B cell (primary cell): ENCODE results near the gene LRP5. TPM values are rescaled to one million over a fixed set of nuclear protein-coding genes. Genes with fewer than 3 reads are reported as not detected.

Experiments
- ATAC-seq: fragments of 200-7000 bp; cut with Tn5 transposase; one replicate; pipeline ENCODE4 v1.10.0; 2021; ENCODE audit warnings: low read depth, mild to moderate bottlenecking, moderate number of reproducible peaks, moderate library complexity
- CTCF ChIA-PET: fragments of 350-600 bp; sonication (Branson Sonifier 250); formaldehyde crosslinking; loops from one replicate; lab custom pipeline; 2021; ENCODE audit warnings: antibody characterized with exemption, inconsistent platforms; lab: Charles Lee
- POLR2A ChIA-PET: fragments of 350-600 bp; sonication (Branson Sonifier 250); formaldehyde crosslinking; loops from one replicate; lab custom pipeline; 2021; ENCODE audit warnings: antibody characterized with exemption; lab: Charles Lee
- DNase-seq: peaks from one replicate; pipeline ENCODE4 v3.0.0; 2013
- H2AFZ ChIP-seq: 2 replicates; pipeline ENCODE4 v1.6.1; 2012; ENCODE audit warnings: mild to moderate bottlenecking, low read depth, low read length; ENCODE audit not compliant: insufficient read depth, poor library complexity, severe bottlenecking
- H3K27ac ChIP-seq, 2 donors: 1 replicate in 1 of 2; 2 replicates in 1 of 2; pipeline ENCODE4 v1.5.1; 2012 to 2013; ENCODE audit warnings: low read length in 2 of 2, mild to moderate bottlenecking in 2 of 2, moderate library complexity in 1 of 2
- H3K27me3 ChIP-seq, 4 experiments: fragments of 200-600 bp in 1 of 4; sonication (generic) in 1 of 4; replicated peaks in 1 of 4; 1 replicate in 2 of 4; 2 replicates in 2 of 4; pipeline versions ENCODE4 v1.6.1 to v1.7.0; 2013 to 2016; ENCODE audit warnings: low read length in 3 of 4, mild to moderate bottlenecking in 2 of 4, mixed read lengths in 1 of 4, moderate library complexity in 1 of 4; ENCODE audit not compliant: insufficient read depth in 4 of 4, control insufficient read depth in 3 of 4; ENCODE audit errors: control extremely low read depth in 1 of 4
- H3K36me3 ChIP-seq, 2 experiments: replicated peaks in 1 of 2; 1 replicate in 1 of 2; 2 replicates in 1 of 2; pipeline versions ENCODE4 v1.6.1 to v1.7.1; 2013; ENCODE audit warnings: low read length in 1 of 2; ENCODE audit not compliant: insufficient read depth in 2 of 2, control insufficient read depth in 1 of 2; ENCODE audit errors: control extremely low read depth in 1 of 2, extremely low read depth in 1 of 2
- H3K4me1 ChIP-seq, 2 donors: fragments of 200-600 bp in 1 of 2; sonication (generic) in 1 of 2; 1 replicate in 1 of 2; 2 replicates in 1 of 2; pipeline versions ENCODE4 v1.5.1 to v1.6.1; 2013 to 2017; ENCODE audit warnings: low read length in 2 of 2; ENCODE audit not compliant: control insufficient read depth in 2 of 2, insufficient read depth in 2 of 2
- H3K4me2 ChIP-seq: replicated peaks from 2 replicates; pipeline ENCODE3; 2012; ENCODE audit warnings: mild to moderate bottlenecking, low read depth, low read length; ENCODE audit not compliant: poor library complexity, severe bottlenecking
- H3K4me3 ChIP-seq, 5 experiments: fragments of 200-600 bp in 1 of 5; sonication (generic) in 1 of 5; 1 replicate in 3 of 5; 2 replicates in 2 of 5; pipeline versions ENCODE4 v1.5.1 to v1.7.0; 2011 to 2016; ENCODE audit warnings: low read length in 4 of 5, mild to moderate bottlenecking in 4 of 5, low read depth in 2 of 5, control low read depth in 1 of 5, moderate library complexity in 1 of 5; ENCODE audit not compliant: insufficient read depth in 1 of 5; ENCODE audit errors: control extremely low read depth in 1 of 5, extremely low read depth in 1 of 5
- H3K79me2 ChIP-seq: fragments of 200-600 bp; sonication (generic); one replicate; pipeline ENCODE4 v1.6.0; 2016; ENCODE audit warnings: low read length; ENCODE audit not compliant: control insufficient read depth, insufficient read depth
- H3K9ac ChIP-seq: fragments of 200-600 bp; sonication (generic); 2 replicates; pipeline ENCODE4 v1.6.1; 2017; ENCODE audit warnings: mild to moderate bottlenecking, low read length, moderate library complexity
- H3K9me3 ChIP-seq, 3 donors: one replicate each; pipeline versions ENCODE4 v1.6.1 to v1.7.1; 2013; ENCODE audit warnings: low read length in 2 of 3; ENCODE audit not compliant: control insufficient read depth in 2 of 3, insufficient read depth in 1 of 3; ENCODE audit errors: control extremely low read depth in 1 of 3
- H4K20me1 ChIP-seq: 2 replicates; pipeline ENCODE4 v1.6.0; 2012; ENCODE audit warnings: mild to moderate bottlenecking, low read length; ENCODE audit not compliant: insufficient read depth, control insufficient read depth, poor library complexity, severe bottlenecking
- H3K27ac Mint-ChIP-seq: one replicate; pipeline ENCODE4 v1.8.0; 2021; ENCODE audit warnings: mixed read lengths
- H3K27me3 Mint-ChIP-seq: one replicate; pipeline ENCODE4 v1.8.0; 2021; ENCODE audit warnings: mixed read lengths
- H3K4me1 Mint-ChIP-seq: one replicate; pipeline ENCODE4 v1.8.0; 2021; ENCODE audit warnings: mixed read lengths
- H3K4me3 Mint-ChIP-seq: one replicate; pipeline ENCODE4 v1.8.0; 2021; ENCODE audit warnings: mixed read lengths
- H3K9me3 Mint-ChIP-seq: one replicate; pipeline ENCODE4 v1.8.0; 2022; ENCODE audit warnings: mixed read lengths; ENCODE audit not compliant: insufficient read depth
- EZH2 ChIP-seq: IDR thresholded peaks from 2 replicates; pipeline ENCODE4 v1.6.1; 2012; ENCODE audit warnings: borderline replicate concordance, low read depth, mild to moderate bottlenecking, moderate library complexity, low read length; ENCODE audit not compliant: insufficient read depth, poor library complexity, severe bottlenecking
- WGBS: methylation state at CpG from one replicate; pipeline ENCODE4 v1.1.5; 2013; ENCODE audit warnings: missing lambda C conversion rate; ENCODE audit not compliant: insufficient coverage; 5-methylcytosine and 5-hydroxymethylcytosine counted together
- intact Hi-C: fragments of 100-400 bp; cut with micrococcal nuclease; formaldehyde crosslinking; loops from one replicate; pipeline ENCODE4 v1.10.0; 2022
- polyA plus RNA-seq: library from polyadenylated mRNA; depleted of rRNA; stranded (reverse); fragments of >200 nt; gene quantifications from 2 replicates; pipeline ENCODE4 v1.2.3, GENCODE V29; 2012
- total RNA-seq, 2 donors: library from RNA; stranded (reverse); fragments of 120-200 nt in 1 of 2; gene quantifications; 1 replicate in 1 of 2; 2 replicates in 1 of 2; pipeline versions ENCODE4 v1.2.3 to v1.2.4, GENCODE V29; 2013 to 2022
- TF ChIP-seq, protein P1 (sequence below): fragments of 200-600 bp; IDR thresholded peaks from one replicate; pipeline ENCODE4 v1.8.0; 2022; ENCODE audit warnings: antibody characterized with exemption, mild to moderate bottlenecking

The LRP5 gene
- total and polyA plus RNA-seq, 2 donors (not counting 1 experiment from before 2014, with no cell fraction given), result 2.4 to 13.9 TPM

GRCh38 chr11:68302670-68303069 lies 9.7 kb upstream of the LRP5 start:
- ChIA-PET CTCF (interaction anchor here (0.6 to 11.4 kb wide), 8 partner anchors 32 to 110 kb away, joined by 3 to 427 read pairs (median 4); partner anchors contain the start of gene C11orf24), POLR2A (no interaction called here)
- Histone ChIP-seq H3K36me3 (no peaks in the 10 kb centered on the region), H3K4me3 (no peak overlapping the region), H3K4me1 (peaks cover 4 to 23% of the 10 kb centered on the region in 2 donors), H2AFZ (no peak overlapping the region), H3K27me3 (no peaks in the 10 kb centered on the region), H3K4me2 (no peak overlapping the region), H3K9me3 (peaks cover 0 to 8% (median 6%) of the 10 kb centered on the region in 3 donors), H3K9ac (no peak overlapping the region), H3K79me2 (no peaks in the 10 kb centered on the region), H3K27ac (no peak overlapping the region), H4K20me1 (no peaks in the 10 kb centered on the region)
- WGBS, result 22% methylated on average over 5 of the region's 7 CpGs
- Mint-ChIP-seq H3K27me3 (no peaks in the 10 kb centered on the region), H3K4me1 (peaks cover 14% of the 10 kb centered on the region), H3K4me3 (no peak overlapping the region), H3K9me3 (no peaks in the 10 kb centered on the region), H3K27ac (no peak overlapping the region)
- TF ChIP-seq, protein P1, sequence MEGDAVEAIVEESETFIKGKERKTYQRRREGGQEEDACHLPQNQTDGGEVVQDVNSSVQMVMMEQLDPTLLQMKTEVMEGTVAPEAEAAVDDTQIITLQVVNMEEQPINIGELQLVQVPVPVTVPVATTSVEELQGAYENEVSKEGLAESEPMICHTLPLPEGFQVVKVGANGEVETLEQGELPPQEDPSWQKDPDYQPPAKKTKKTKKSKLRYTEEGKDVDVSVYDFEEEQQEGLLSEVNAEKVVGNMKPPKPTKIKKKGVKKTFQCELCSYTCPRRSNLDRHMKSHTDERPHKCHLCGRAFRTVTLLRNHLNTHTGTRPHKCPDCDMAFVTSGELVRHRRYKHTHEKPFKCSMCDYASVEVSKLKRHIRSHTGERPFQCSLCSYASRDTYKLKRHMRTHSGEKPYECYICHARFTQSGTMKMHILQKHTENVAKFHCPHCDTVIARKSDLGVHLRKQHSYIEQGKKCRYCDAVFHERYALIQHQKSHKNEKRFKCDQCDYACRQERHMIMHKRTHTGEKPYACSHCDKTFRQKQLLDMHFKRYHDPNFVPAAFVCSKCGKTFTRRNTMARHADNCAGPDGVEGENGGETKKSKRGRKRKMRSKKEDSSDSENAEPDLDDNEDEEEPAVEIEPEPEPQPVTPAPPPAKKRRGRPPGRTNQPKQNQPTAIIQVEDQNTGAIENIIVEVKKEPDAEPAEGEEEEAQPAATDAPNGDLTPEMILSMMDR, result no peak
- TF ChIP-seq EZH2, result no peak
- DNase-seq (no peak), ATAC-seq (no peak)
- intact Hi-C loops, result no loop called here

DNA sequence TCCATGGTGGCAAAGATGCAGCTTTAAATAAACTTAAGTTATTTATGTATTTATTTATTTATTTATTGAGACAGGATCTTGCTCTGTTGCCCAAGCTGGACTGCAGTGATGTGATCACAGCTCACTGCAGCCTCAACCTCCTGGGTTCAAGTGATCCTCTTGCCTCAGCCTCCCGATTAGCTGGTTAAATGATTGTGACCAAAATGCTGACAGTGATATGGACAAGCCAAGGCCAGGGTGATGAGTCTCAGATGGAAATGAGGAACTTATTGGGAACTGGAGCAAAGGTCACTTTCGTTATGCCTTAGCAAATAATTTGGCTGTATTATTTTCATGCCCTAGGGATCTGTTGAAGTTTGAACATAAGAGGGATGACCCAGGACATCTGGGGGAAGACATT lies 9.3 kb upstream of the LRP5 start:
- intact Hi-C loops, result no loop called here
- no peak overlapping the region for H3K4me2 ChIP-seq
- no peaks in the 10 kb centered on the region for H3K27me3 ChIP-seq
- peaks cover 0 to 8% (median 6%) of the 10 kb centered on the region in 3 donors for H3K9me3 ChIP-seq
- H3K27ac Mint-ChIP-seq, result no peak overlapping the region
- H3K36me3 ChIP-seq, result no peaks in the 10 kb centered on the region
- ChIA-PET CTCF (interaction anchor here (0.6 to 10.2 kb wide), 7 partner anchors 17 to 105 kb away, joined by 3 to 427 read pairs (median 3); no protein-coding TSS in a partner anchor), POLR2A (no interaction called here)
- H2AFZ ChIP-seq, result no peak overlapping the region
- no peak overlapping the region for H3K9ac ChIP-seq
- H3K4me3 ChIP-seq, result no peak overlapping the region
- H4K20me1 ChIP-seq, result no peaks in the 10 kb centered on the region
- ATAC-seq (no peak), DNase-seq (no peak)
- WGBS, result 90% methylated on average over 1 of the region's 2 CpGs
- no peak overlapping the region for H3K4me3 Mint-ChIP-seq
- no peaks in the 10 kb centered on the region for H3K79me2 ChIP-seq
- no peak overlapping the region for H3K27ac ChIP-seq
- no peaks in the 10 kb centered on the region for H3K9me3 Mint-ChIP-seq
- H3K27me3 Mint-ChIP-seq, result no peaks in the 10 kb centered on the region
- H3K4me1 ChIP-seq, result peaks cover 0 to 19% of the 10 kb centered on the region in 2 donors
- no peak for TF ChIP-seq EZH2
- TF ChIP-seq, protein P1, result no peak
- H3K4me1 Mint-ChIP-seq, result peaks cover 11% of the 10 kb centered on the region
